Measurements from ENCODE around the gene RPS6KC1. TPM values are rescaled to one million over a fixed set of nuclear protein-coding genes. Genes with fewer than 3 reads are reported as not detected.
"Not testable (repeated sequence)": the region's sequence is repeated elsewhere in the genome, so short reads cannot be mapped to it uniquely, and the experiment has no call there.

The RPS6KC1 gene
- total RNA-seq, 2 donors from 2014 or later: 9.2 to 10.1 TPM

GRCh38 chr1:213186168-213186567 lies 135.1 kb downstream of the RPS6KC1 start:
- H3K9me3 ChIP-seq: peaks cover 0 to 35% of the 10 kb centered on the region in 2 donors

GRCh38 chr1:213192026-213192425 lies 141.0 kb downstream of the RPS6KC1 start:
- Histone ChIP-seq H3K4me1 (no peaks in the 10 kb centered on the region), H3K27me3 (no peaks in the 10 kb centered on the region), H3K9me3 (peaks cover 0 to 16% of the 10 kb centered on the region in 2 donors), H3K4me3 (no peak overlapping the region), H3K36me3 (no peaks in the 10 kb centered on the region), H3K27ac (no peak overlapping the region)
- no peak for DNase-seq (ENCODE audit: low spot score)
- TF ChIP-seq CTCF (IDR thresholded peaks at IDR 0.05): no peak

More at GRCh38 chr1:213186168-213186567, 135.1 kb downstream of the RPS6KC1 start:
- no peak for TF ChIP-seq CTCF (IDR thresholded peaks at IDR 0.05)
- Histone ChIP-seq H3K4me1 (no peaks in the 10 kb centered on the region), H3K27ac (no peak overlapping the region), H3K36me3 (peaks cover under 1% of the 10 kb centered on the region), H3K4me3 (no peak overlapping the region), H3K27me3 (no peaks in the 10 kb centered on the region)
- no peak for DNase-seq (ENCODE audit: low spot score)

GRCh38 chr1:213194383-213194782 lies 143.3 kb downstream of the RPS6KC1 start:
- TF ChIP-seq CTCF (IDR thresholded peaks at IDR 0.05): no peak
- no peaks in the 10 kb centered on the region for H3K4me1 ChIP-seq
- H3K4me3 ChIP-seq: no peak overlapping the region
- H3K36me3 ChIP-seq: no peaks in the 10 kb centered on the region
- no peaks in the 10 kb centered on the region for H3K27me3 ChIP-seq
- H3K9me3 ChIP-seq: peaks cover 0 to 31% of the 10 kb centered on the region in 2 donors
- H3K27ac ChIP-seq: no peak overlapping the region
- DNase-seq (ENCODE audit: low spot score): no peak

- peaks cover 0 to 27% of the 10 kb centered on the region in 2 donors for H3K9me3 ChIP-seq
- H3K36me3 ChIP-seq: no peaks in the 10 kb centered on the region
Measured at GRCh38 chr1:213194855-213195254, 143.8 kb downstream of the RPS6KC1 start.

GRCh38 chr1:213196328-213197054 lies 145.4 kb downstream of the RPS6KC1 start:
- H3K27ac ChIP-seq; H3K4me1 ChIP-seq; H3K27me3 ChIP-seq; H3K4me3 ChIP-seq; H3K36me3 ChIP-seq; DNase-seq (ENCODE audit: low spot score): not testable (repeated sequence)
- H3K9me3 ChIP-seq: peaks cover 0 to 16% of the 10 kb centered on the region in 2 donors

More at GRCh38 chr1:213194855-213195254, 143.8 kb downstream of the RPS6KC1 start:
- Histone ChIP-seq H3K4me1 (no peaks in the 10 kb centered on the region), H3K4me3 (no peak overlapping the region), H3K27ac (no peak overlapping the region), H3K27me3 (no peaks in the 10 kb centered on the region)
- DNase-seq (ENCODE audit: low spot score): no peak
- no peak for TF ChIP-seq CTCF (IDR thresholded peaks at IDR 0.05)

- Histone ChIP-seq H3K36me3 (peaks cover 10% of the 10 kb centered on the region), H3K9me3 (peaks cover 0 to 16% of the 10 kb centered on the region in 2 donors), H3K4me3 (no peak overlapping the region), H3K27ac (no peak overlapping the region), H3K4me1 (no peaks in the 10 kb centered on the region), H3K27me3 (no peaks in the 10 kb centered on the region)
- TF ChIP-seq CTCF (IDR thresholded peaks at IDR 0.05): no peak
- DNase-seq (ENCODE audit: low spot score): no peak
Measured at GRCh38 chr1:213200630-213201029, 149.6 kb downstream of the RPS6KC1 start.
